Glutamatergic neuron (in vitro differentiated cells): ENCODE data around the gene MED1. TPM values are rescaled to one million over a fixed set of nuclear protein-coding genes. Genes with fewer than 3 reads are reported as not detected.
"Not testable (repeated sequence)": the region's sequence is repeated elsewhere in the genome, so short reads cannot be mapped to it uniquely, and the experiment has no call there.

Experiments
- DNase-seq: peaks from one replicate; pipeline ENCODE4 v3.0.0; 2022
- H3K27ac Mint-ChIP-seq: one replicate; pipeline ENCODE4 v1.8.0; 2020; ENCODE audit warnings: mild to moderate bottlenecking, mixed read lengths, inconsistent platforms; ENCODE audit not compliant: unreplicated experiment
- H3K27me3 Mint-ChIP-seq: one replicate; pipeline ENCODE4 v1.8.0; 2020; ENCODE audit warnings: mild to moderate bottlenecking, moderate library complexity, mixed read lengths, inconsistent platforms; ENCODE audit not compliant: unreplicated experiment
- H3K36me3 Mint-ChIP-seq: one replicate; pipeline ENCODE4 v1.8.0; 2020; ENCODE audit warnings: mild to moderate bottlenecking, mixed read lengths, inconsistent platforms; ENCODE audit not compliant: unreplicated experiment
- H3K4me1 Mint-ChIP-seq: one replicate; pipeline ENCODE4 v1.8.0; 2020; ENCODE audit warnings: mild to moderate bottlenecking, low read depth, mixed read lengths, inconsistent platforms; ENCODE audit not compliant: unreplicated experiment
- H3K4me3 Mint-ChIP-seq: one replicate; pipeline ENCODE4 v1.8.0; 2020; ENCODE audit warnings: mild to moderate bottlenecking, mixed read lengths, inconsistent platforms; ENCODE audit not compliant: unreplicated experiment
- H3K9me3 Mint-ChIP-seq: one replicate; pipeline ENCODE4 v1.8.0; 2020; ENCODE audit warnings: mild to moderate bottlenecking, moderate library complexity, mixed read lengths, inconsistent platforms; ENCODE audit not compliant: unreplicated experiment
- long read RNA-seq: library from polyadenylated mRNA; unstranded; transcript quantifications from one replicate; pipeline ENCODE4 v2.0.0, GENCODE V29; 2020; ENCODE audit not compliant: unreplicated experiment
- total RNA-seq: library from RNA; stranded (reverse); fragmentation: NEBNext Ultra II Directional; extraction: Animal tissue kit (Norgen Biotek cat#: 25700); gene quantifications from one replicate; pipeline ENCODE4 v1.2.1, GENCODE V29; 2021; ENCODE audit not compliant: unreplicated experiment
- TF ChIP-seq, protein P1 (sequence below): fragments of 200-600 bp; sonication (generic); IDR thresholded peaks from one replicate; pipeline ENCODE4 v1.5.0; 2021; ENCODE audit not compliant: partially characterized antibody, unreplicated experiment

The MED1 gene, protein sequence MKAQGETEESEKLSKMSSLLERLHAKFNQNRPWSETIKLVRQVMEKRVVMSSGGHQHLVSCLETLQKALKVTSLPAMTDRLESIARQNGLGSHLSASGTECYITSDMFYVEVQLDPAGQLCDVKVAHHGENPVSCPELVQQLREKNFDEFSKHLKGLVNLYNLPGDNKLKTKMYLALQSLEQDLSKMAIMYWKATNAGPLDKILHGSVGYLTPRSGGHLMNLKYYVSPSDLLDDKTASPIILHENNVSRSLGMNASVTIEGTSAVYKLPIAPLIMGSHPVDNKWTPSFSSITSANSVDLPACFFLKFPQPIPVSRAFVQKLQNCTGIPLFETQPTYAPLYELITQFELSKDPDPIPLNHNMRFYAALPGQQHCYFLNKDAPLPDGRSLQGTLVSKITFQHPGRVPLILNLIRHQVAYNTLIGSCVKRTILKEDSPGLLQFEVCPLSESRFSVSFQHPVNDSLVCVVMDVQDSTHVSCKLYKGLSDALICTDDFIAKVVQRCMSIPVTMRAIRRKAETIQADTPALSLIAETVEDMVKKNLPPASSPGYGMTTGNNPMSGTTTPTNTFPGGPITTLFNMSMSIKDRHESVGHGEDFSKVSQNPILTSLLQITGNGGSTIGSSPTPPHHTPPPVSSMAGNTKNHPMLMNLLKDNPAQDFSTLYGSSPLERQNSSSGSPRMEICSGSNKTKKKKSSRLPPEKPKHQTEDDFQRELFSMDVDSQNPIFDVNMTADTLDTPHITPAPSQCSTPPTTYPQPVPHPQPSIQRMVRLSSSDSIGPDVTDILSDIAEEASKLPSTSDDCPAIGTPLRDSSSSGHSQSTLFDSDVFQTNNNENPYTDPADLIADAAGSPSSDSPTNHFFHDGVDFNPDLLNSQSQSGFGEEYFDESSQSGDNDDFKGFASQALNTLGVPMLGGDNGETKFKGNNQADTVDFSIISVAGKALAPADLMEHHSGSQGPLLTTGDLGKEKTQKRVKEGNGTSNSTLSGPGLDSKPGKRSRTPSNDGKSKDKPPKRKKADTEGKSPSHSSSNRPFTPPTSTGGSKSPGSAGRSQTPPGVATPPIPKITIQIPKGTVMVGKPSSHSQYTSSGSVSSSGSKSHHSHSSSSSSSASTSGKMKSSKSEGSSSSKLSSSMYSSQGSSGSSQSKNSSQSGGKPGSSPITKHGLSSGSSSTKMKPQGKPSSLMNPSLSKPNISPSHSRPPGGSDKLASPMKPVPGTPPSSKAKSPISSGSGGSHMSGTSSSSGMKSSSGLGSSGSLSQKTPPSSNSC (N-terminal part only)
- total RNA-seq, result 46.0 TPM
- long read RNA-seq, full-length matches to known transcripts, result 1 of 4 reads
- long read RNA-seq, partial matches to known transcripts, result 0 of 4 reads
- long read RNA-seq, other reads (novel, unspliced or antisense), result 3 of 4 reads

DNA sequence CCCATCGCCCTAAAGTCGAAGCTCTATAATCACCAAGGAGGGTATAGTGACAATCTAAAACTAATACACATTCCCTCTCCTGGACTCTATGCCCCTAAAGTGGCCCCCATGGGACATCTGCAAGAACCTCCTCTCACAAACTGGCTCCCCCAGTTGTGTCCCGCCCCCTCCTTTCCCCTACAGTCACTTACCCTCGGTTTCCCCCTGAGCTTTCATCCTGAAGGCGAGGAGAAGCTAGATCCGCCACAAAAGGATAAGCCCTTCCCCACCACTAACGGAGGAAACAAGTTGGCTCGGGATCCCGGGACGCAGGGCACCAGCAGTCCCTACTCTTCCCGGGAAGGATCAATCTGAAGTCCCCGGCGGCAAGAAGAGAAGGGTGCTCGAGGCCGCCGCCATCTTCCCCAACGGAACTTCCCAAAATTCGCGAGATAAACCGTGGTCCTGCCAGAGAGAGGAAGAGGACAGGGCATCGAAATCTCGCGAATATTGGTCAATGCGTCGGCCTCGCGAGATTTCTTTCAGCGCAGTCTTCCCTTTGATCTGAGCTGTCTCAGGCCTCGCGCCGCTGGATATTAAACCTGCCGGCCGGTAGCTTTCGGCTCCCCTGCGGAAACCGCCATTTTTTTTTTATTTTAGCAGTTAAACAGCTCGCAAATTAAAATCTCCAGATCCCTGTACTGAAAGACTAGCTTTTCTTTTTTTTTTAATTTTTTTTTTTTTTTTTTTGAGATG is at the start of gene MED1:
Gene MED1 (minus strand): TSS at position 417 of the 735 bp plus-strand sequence. CDS start 201 bp downstream, at position 216.
- H3K9me3 Mint-ChIP-seq, result peaks cover 1% of the 10 kb centered on the region
- H3K4me1 Mint-ChIP-seq, result peaks cover 3% of the 10 kb centered on the region
- H3K36me3 Mint-ChIP-seq, result no peaks in the 10 kb centered on the region
- peak within 1 kb of the TSS; percentile 95 for H3K4me3 Mint-ChIP-seq
- peak within 1 kb of the TSS; percentile 96 for H3K27ac Mint-ChIP-seq
- peaks cover 2% of the 10 kb centered on the region for H3K27me3 Mint-ChIP-seq
- TF ChIP-seq, protein P1, sequence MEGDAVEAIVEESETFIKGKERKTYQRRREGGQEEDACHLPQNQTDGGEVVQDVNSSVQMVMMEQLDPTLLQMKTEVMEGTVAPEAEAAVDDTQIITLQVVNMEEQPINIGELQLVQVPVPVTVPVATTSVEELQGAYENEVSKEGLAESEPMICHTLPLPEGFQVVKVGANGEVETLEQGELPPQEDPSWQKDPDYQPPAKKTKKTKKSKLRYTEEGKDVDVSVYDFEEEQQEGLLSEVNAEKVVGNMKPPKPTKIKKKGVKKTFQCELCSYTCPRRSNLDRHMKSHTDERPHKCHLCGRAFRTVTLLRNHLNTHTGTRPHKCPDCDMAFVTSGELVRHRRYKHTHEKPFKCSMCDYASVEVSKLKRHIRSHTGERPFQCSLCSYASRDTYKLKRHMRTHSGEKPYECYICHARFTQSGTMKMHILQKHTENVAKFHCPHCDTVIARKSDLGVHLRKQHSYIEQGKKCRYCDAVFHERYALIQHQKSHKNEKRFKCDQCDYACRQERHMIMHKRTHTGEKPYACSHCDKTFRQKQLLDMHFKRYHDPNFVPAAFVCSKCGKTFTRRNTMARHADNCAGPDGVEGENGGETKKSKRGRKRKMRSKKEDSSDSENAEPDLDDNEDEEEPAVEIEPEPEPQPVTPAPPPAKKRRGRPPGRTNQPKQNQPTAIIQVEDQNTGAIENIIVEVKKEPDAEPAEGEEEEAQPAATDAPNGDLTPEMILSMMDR, result no peak
- peak; percentile 93 for DNase-seq

DNA sequence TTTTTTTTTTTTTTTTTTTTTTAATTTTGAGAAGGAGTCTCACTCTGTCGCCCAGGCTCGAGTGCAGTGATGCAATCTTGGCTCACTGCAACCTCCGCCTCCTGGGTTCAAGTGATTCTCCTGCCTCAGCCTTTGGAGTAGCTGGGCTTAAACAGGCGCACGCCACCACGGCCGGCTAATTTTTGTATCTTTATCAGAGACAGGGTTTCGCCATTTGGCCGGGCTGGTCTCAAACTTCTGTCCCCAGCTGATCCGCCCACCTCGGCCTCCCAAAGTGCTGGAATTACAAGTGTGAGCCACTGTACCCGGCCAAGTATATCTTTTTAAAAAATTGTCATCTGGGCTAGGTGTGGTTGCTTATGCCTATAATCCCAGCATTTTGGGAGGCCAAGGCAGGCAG is 45.9 kb upstream of the MED1 start:
- not testable (repeated sequence) for DNase-seq, H3K27me3 Mint-ChIP-seq, H3K4me1 Mint-ChIP-seq, H3K9me3 Mint-ChIP-seq, H3K36me3 Mint-ChIP-seq, H3K4me3 Mint-ChIP-seq, H3K27ac Mint-ChIP-seq

DNA sequence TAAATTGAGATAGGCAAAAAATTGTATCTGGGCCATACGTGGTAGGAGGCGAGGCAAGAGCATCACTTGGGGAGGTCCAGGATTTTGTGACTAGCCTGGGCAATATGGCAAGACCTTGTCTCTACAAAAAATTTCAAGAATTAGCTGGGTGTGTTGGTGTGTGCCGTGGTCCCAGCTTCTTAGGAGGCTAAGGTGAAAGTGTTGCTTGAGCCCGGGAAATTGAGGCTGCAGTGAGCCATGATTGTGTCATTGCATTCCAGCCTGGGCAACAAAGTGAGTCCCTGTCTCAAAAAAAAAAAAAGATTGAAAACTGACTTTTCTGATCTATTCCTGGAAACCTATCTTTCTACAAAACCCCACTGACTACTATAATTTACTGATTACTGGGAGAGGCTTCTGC is 36.9 kb upstream of the MED1 start:
- H3K4me3 Mint-ChIP-seq, result no peak overlapping the region
- H3K36me3 Mint-ChIP-seq, result no peaks in the 10 kb centered on the region
- no peak overlapping the region for H3K27ac Mint-ChIP-seq
- no peaks in the 10 kb centered on the region for H3K27me3 Mint-ChIP-seq
- H3K4me1 Mint-ChIP-seq, result no peaks in the 10 kb centered on the region
- TF ChIP-seq, protein P1, result no peak
- DNase-seq, result no peak
- H3K9me3 Mint-ChIP-seq, result no peaks in the 10 kb centered on the region

DNA sequence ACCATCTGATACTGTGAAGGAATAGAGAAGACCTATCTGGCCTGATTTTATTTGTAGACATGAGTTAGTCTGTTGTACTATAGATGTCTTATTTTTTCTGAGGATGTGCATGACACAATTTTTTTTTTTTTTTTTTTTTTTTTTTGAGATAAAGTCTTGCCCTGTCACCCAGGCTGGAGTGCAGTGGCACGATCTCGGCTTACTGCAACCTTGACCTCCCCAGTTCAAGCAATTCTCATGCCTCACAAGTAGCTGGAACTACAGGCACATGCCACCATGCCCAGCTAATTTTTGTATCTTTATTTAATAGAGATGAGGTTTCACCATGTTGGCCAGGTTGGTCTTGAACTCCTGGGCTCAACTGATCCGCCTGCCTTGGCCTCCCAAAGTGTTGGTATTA is 36.4 kb upstream of the MED1 start:
- H3K27ac Mint-ChIP-seq, H3K27me3 Mint-ChIP-seq, H3K9me3 Mint-ChIP-seq, H3K4me1 Mint-ChIP-seq, H3K4me3 Mint-ChIP-seq, DNase-seq, H3K36me3 Mint-ChIP-seq: not testable (repeated sequence)

DNA sequence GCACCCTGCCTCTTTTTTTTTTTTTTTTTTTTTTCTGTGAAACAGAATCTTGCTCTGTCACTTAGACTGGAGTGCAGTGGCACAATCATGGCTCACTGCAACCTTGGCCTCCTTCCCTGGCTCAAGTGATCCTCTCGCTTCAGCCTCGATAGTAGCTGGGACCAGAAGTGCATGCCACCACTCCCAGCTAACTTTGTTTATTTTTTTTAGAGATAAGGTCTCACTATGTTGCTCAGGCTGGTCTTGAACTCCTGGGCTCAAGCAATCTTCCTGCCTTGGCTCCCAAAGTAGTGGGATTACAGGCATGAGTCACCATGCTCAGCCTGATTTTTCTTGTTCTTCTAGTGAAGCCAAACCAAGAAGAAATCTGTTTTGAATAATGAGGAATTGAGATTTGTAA is 35.2 kb upstream of the MED1 start:
- no peaks in the 10 kb centered on the region for H3K9me3 Mint-ChIP-seq
- no peak overlapping the region for H3K27ac Mint-ChIP-seq
- TF ChIP-seq, protein P1, result no peak
- DNase-seq, result no peak
- no peaks in the 10 kb centered on the region for H3K36me3 Mint-ChIP-seq
- no peaks in the 10 kb centered on the region for H3K27me3 Mint-ChIP-seq
- H3K4me1 Mint-ChIP-seq, result no peaks in the 10 kb centered on the region
- H3K4me3 Mint-ChIP-seq, result no peak overlapping the region
